ENCODE data around the gene DPEP2NB. TPM values are rescaled to one million over a fixed set of nuclear protein-coding genes. Genes with fewer than 3 reads are reported as not detected.

DPEP2NB gene
- total RNA-seq, 1 donor from 2014 or later, result not detected

DNA sequence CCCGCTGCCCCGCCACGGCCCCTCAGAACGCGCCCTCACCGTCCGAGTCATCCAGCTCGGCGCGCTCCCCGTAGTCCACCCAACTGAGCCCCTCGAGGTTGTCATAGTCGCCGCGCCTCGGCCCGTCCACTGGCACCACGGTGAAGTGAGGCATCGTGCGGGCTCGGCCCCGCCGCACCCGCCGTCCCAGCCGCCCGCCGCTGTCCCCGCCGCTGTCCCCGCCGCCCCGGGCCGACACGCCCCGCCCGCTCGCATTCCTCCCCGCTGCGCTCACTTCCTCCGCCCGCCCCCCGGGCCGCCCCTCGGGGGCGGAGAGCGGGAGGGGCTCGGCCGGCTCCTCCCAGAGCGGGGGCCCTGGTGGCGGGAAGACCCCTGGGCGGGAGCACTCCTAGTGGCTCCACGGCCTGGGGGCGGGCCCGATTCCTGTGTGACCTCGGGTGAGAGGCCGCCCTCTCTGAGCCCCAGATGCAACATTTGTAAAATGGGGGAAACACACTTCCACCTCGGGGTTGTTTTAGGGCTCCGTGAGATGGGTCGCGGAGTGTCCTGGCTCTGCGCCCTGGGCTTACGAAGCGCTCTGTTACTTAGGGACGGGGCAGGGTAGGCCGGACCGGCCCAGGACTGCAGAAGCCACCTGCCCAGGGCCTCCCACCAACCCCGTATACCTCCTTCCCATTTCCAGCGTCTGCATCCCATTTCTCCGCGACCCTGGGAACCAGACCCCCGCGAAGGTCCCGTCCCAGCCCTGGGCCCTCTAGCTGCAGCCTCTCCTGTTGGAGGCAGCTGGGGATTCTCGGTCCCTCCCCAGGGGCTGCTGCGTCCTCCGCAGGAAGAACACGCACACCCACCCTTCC lies 47.1 kb downstream of the DPEP2NB start, which contains the start of gene SLC12A4:
Gene SLC12A4, minus strand, starts transcription at position 238 of the 854 bp plus-strand sequence. Its CDS starts 84 bp downstream, at position 154.
- no peak for DNase-seq (ENCODE audit: extremely low spot score in 2 of 2)
- Histone ChIP-seq H3K27ac (peak within 1 kb of the TSS; percentile 89), H3K4me3 (peak within 1 kb of the TSS; percentile 81 to 91), H3K36me3 (no peaks in the 10 kb centered on the region), H3K9me3 (no peaks in the 10 kb centered on the region), H3K27me3 (no peaks in the 10 kb centered on the region), H3K4me1 (peaks cover 53% of the 10 kb centered on the region)
- TF ChIP-seq, protein P1, sequence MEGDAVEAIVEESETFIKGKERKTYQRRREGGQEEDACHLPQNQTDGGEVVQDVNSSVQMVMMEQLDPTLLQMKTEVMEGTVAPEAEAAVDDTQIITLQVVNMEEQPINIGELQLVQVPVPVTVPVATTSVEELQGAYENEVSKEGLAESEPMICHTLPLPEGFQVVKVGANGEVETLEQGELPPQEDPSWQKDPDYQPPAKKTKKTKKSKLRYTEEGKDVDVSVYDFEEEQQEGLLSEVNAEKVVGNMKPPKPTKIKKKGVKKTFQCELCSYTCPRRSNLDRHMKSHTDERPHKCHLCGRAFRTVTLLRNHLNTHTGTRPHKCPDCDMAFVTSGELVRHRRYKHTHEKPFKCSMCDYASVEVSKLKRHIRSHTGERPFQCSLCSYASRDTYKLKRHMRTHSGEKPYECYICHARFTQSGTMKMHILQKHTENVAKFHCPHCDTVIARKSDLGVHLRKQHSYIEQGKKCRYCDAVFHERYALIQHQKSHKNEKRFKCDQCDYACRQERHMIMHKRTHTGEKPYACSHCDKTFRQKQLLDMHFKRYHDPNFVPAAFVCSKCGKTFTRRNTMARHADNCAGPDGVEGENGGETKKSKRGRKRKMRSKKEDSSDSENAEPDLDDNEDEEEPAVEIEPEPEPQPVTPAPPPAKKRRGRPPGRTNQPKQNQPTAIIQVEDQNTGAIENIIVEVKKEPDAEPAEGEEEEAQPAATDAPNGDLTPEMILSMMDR (IDR thresholded peaks at IDR 0.05), result peak in 1 of 3 experiments; percentile 3
- TF ChIP-seq POLR2AphosphoS5 (IDR thresholded peaks at IDR 0.05; ENCODE audit: insufficient read depth in 1 of 2, low read depth in 1 of 2) (peak in 1 of 2 donors; percentile 87), POLR2A (IDR thresholded peaks at IDR 0.05) (peak in 1 of 2 donors; percentile 91)
- intact Hi-C loops (cut with DNase I), result no loop called here

DNA sequence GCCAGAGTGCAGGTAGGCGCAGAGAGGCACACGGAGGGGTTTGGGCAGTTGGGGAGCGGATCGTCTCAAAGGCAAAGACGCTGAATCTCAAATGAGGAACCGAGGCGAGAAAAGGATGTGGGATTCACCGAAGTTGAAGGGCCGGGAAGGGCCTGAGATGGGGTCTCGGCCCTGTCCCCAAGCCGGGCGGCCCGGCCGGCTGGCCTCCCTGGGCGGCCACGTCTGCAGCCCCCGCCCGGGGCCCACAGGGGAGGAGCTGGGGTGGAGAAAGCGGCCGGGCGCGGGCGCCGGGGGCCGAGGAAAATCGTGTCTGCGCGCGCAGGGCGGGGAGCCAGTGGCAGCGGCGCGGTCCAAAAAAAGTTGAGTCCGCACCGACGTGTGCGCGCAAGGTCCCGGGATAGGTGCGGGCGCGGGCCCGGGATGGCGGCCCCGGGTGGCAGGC lies 47.7 kb downstream of the DPEP2NB start:
- H3K4me1 ChIP-seq, result peaks cover 60% of the 10 kb centered on the region
- no peak for DNase-seq (ENCODE audit: extremely low spot score in 2 of 2)
- H3K4me3 ChIP-seq, result peak overlapping the region; percentile 81 to 91
- intact Hi-C loops (cut with DNase I), result no loop called here
- no peaks in the 10 kb centered on the region for H3K9me3 ChIP-seq
- H3K27me3 ChIP-seq, result no peaks in the 10 kb centered on the region
- TF ChIP-seq POLR2A (IDR thresholded peaks at IDR 0.05) (no peak), POLR2AphosphoS5 (IDR thresholded peaks at IDR 0.05; ENCODE audit: insufficient read depth in 1 of 2, low read depth in 1 of 2) (no peak)
- TF ChIP-seq, protein P1 (IDR thresholded peaks at IDR 0.05), result no peak
- peak overlapping the region; percentile 89 for H3K27ac ChIP-seq
- peaks cover 0 to 4% of the 10 kb centered on the region in 2 donors for H3K36me3 ChIP-seq

DNA sequence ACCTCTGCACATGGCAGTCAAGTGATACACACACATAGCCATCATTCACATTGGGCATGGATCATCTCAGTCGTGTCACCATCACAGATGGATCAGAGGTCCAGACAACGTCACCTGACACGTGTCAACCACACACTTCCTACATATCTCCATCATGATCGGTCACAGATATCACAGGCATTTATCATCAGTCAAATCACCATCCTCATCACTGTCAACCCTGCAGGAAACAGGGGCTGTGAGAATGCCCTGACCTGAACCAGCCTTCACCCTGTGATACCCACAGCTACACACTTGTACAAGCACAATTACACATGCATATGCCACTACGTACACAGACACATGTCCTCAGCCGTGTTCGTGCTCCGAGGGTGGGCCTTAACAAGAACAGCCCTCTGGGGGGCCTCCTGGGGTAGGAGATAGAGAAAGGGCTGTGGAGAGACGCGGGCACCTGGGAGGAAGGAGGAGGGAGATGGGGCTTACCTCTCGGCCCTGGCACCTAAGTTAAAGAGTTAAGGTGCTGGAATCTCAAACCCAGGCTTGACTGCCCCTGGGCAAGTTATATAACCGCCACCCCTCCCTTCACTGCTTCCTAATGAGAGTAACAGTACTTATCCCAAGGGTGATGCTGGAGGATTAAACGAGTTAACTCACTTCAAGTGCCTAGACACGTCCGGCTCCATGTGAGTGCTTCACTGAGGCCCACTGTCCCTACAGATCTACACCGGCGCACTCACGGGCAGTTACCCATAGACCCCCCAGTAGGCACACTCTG lies 48.3 kb downstream of the DPEP2NB start:
- intact Hi-C loops (cut with DNase I), result no loop called here
- Histone ChIP-seq H3K36me3 (peaks cover 0 to 10% of the 10 kb centered on the region in 2 donors), H3K4me3 (peak overlapping the region; percentile 81 to 91), H3K9me3 (no peaks in the 10 kb centered on the region), H3K27ac (peak overlapping the region; percentile 89), H3K4me1 (peaks cover 66% of the 10 kb centered on the region), H3K27me3 (no peaks in the 10 kb centered on the region)
- no peak for DNase-seq (ENCODE audit: extremely low spot score in 2 of 2)
- TF ChIP-seq POLR2AphosphoS5 (IDR thresholded peaks at IDR 0.05; ENCODE audit: insufficient read depth in 1 of 2, low read depth in 1 of 2) (no peak), POLR2A (IDR thresholded peaks at IDR 0.05) (no peak)
- TF ChIP-seq, protein P1 (IDR thresholded peaks at IDR 0.05), result no peak

DNA sequence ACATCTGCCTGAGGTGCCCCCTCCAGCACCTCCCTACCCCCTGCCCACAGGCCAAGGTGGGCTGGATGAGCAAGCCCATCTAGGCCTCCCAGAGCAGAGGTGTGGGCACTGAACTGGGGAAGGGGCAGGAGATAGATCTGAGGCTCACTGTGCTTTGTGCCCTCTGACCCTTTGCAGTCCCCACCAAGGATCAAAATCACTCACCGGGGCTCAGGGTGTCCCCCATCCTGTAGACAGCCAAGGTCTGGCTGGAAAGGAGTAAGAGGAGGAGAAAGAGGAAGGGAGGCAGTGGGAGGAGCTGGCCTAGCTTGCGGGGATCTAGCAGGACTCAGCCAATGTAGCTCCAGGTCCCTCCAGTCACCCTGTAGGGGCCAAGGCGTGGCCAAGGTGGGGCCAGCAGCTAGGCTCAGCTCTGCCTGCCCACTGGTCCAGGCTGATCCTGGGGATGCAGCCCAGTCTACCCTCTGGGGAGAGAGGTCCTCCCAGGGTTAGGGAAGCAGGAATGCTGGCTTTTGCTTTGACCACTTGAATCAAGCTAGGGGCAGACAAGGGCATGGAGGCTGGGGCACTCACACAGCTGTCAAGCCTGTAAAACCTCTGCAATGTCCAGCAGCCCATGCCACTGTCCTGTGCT lies 49.0 kb downstream of the DPEP2NB start:
- intact Hi-C loops (cut with DNase I), result no loop called here
- Histone ChIP-seq H3K9me3 (no peaks in the 10 kb centered on the region), H3K4me1 (peaks cover 73% of the 10 kb centered on the region), H3K27ac (peak overlapping the region; percentile 89), H3K27me3 (no peaks in the 10 kb centered on the region), H3K36me3 (peaks cover 0 to 12% of the 10 kb centered on the region in 2 donors), H3K4me3 (peak overlapping the region; percentile 81 to 91)
- DNase-seq (ENCODE audit: extremely low spot score in 2 of 2), result no peak
- TF ChIP-seq, protein P1 (IDR thresholded peaks at IDR 0.05), result no peak
- TF ChIP-seq POLR2A (IDR thresholded peaks at IDR 0.05), result no peak
- TF ChIP-seq POLR2AphosphoS5 (IDR thresholded peaks at IDR 0.05; ENCODE audit: insufficient read depth in 1 of 2, low read depth in 1 of 2), result peak in 1 of 2 donors; percentile 38
